SHP77 treated with DMSO at 0.1 percent for 48 hours (cell line): Measurements from ENCODE around the gene SVOP.
"Not testable (repeated sequence)": the region's sequence is repeated elsewhere in the genome, so short reads cannot be mapped to it uniquely, and the experiment has no call there.

ENCODE experiments used
- DNase-seq: peaks from one replicate; lab custom pipeline; 2025; lab: John Stamatoyannopoulos, UW

The SVOP gene, protein sequence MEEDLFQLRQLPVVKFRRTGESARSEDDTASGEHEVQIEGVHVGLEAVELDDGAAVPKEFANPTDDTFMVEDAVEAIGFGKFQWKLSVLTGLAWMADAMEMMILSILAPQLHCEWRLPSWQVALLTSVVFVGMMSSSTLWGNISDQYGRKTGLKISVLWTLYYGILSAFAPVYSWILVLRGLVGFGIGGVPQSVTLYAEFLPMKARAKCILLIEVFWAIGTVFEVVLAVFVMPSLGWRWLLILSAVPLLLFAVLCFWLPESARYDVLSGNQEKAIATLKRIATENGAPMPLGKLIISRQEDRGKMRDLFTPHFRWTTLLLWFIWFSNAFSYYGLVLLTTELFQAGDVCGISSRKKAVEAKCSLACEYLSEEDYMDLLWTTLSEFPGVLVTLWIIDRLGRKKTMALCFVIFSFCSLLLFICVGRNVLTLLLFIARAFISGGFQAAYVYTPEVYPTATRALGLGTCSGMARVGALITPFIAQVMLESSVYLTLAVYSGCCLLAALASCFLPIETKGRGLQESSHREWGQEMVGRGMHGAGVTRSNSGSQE

DNA sequence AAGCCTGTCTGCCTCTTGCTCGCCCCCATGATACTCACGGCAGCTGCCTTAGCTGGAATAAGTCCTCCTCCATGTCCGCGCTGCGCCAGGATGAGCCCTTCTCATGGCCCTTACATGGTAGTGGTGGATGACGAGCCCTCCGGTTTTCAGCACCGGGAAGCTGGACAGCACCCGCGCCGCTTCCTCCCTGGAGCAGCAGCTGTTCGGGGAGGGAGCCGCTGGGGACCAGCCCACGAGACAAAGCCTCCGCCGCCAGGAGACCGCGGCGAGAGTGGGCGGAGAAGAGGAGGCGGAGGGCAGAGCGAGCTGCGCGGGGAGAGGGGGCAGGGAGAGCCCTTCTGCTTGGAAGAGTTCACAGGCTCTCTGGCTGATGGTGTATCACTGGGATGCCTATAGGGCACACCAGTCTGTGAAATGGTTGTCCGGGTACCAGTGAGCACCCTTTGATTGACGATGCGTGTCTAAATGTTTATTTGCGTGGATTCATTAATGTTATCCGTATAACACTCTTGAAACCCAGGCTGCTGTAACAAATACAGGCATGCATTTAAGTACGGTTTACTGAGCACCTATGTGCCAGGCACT lies at the start of gene SVOP:
TSS of gene SVOP (minus strand) at position 273 of the 585 bp plus-strand sequence. CDS start at position 73, 200 bp downstream.
- peak; percentile 72 for DNase-seq

DNA sequence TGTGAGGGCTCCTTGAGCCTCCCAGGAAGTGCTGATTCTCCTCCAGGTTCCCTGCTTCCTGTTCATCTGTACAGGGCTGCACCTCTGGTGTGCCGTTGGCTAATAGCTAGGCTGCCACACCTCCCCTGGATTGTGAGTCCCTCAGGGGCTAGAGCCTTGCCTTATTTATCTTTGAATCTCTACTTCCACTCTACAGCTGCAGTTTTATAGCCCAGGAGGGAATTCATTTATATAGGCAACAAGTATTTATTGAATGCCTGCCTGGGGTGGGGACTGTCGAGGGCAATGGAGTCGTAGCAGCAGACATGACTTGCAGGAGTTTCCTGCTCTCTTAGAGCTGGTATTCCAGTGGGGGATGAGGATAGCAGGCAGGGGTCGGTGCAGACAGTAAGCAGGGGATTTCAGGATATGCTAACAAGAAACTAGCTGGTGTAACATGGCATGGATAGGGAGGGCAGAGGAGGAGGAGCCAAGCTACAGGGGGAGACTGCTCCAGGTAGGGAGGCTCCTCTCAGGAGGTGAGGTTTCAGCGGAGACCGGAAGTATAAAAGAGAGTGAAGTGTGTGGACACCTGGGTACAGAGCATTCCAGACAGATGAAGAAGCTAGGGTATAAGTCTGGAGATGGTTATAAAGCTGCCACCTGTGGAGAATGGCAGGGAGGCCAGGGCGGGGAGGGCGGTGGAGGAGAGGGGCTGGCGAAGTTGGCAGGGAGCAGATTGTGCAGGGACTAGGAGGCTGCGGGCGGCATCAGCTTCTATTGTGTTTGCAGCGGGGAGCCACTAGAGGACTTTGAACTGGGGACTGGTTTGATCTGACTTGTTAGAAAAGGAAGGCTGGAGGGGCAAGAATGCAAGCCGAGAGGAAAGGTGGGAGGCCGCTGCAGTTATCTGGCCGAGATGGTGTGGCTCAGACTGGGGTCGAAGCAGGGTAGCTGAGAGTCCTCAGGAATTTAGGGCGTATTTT lies 48.7 kb upstream of the SVOP start:
- DNase-seq, result no peak

DNA sequence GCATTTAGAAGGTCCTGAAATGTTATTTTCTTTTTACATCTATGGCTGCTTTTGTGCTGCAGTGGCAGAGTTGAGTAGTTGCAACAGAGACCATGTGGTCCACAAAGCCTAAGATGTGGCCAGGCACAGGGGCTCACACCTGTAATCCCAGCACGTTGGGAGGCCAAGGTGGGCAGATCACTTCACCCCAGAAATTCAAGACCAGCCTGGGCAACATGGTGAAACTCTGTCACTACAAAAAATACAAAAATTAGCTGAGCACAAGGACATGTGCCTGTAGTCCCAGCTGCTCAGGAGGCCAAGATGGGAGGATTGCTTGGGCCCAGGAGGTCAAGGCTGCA lies 45.0 kb upstream of the SVOP start:
- no peak for DNase-seq

DNA sequence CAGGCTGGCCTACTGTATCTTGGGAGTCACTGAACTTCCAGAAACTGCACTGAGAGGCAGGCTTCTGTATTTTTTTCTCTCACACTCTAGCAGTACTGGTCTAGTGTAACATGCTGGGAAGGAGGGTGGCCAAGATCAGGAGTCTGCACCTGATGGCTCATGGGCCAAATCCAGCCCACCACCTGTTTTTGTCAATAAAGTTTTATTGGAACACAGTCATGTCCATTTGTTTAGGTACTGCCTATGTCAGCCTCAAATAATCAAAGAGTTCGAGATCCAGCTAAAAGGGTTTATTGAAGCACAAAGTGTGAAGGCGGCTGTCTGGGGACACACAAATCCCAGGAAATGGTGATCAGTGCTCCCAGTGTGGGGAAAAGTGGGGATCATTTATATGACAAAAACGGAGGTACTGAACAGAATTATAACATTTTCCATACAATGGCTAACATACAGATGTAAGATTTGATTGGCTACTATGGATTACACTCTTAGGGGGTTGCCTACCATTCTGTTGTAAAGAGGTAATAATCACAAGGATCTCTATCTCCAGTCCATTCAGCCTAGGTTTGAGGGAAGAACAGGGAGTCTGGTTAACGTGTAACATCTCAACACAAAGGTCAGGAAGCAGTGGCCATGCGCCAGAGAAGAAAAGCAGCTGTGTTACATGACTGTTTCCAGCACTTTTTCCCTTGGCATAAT lies 44.4 kb upstream of the SVOP start:
- no peak for DNase-seq

DNA sequence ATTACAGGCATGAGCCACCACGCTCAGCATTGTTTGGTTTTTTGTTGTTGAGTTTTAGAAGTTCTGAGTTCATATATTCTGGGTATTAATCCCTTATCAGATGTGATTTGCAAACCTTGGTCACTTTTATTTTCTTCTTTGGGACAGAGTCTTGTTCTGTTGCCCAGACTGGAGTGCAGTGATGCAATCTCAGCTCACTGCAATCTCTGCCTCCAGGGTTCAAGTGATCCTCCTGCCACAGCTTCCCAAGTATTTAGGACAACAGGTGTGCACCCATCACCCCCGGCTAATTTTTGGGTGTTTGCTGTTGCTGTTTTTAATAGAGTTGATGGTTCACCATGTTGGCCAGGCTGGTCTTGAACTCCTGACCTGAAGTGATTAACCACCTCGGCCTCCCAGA lies 43.3 kb upstream of the SVOP start:
- DNase-seq, result no peak

DNA sequence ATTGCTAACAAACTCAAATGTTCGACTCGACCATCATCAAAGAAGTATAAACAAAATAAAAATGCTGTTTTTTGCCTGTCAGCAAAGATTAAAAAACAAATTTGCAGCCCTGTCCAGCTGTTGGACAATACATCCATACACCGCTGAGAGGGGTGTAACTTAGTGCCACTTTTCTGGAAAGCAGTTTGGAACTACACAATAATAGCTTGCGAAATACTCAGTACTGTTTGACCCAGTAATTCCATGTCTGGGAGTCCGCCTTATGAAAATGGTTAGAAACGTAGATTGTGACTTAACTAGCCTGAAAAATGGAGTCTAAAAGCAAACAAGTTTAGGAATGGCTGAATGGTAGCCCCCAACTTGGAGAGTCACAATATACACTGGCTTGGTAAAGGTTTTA lies 37.9 kb upstream of the SVOP start:
- DNase-seq, result no peak

DNA sequence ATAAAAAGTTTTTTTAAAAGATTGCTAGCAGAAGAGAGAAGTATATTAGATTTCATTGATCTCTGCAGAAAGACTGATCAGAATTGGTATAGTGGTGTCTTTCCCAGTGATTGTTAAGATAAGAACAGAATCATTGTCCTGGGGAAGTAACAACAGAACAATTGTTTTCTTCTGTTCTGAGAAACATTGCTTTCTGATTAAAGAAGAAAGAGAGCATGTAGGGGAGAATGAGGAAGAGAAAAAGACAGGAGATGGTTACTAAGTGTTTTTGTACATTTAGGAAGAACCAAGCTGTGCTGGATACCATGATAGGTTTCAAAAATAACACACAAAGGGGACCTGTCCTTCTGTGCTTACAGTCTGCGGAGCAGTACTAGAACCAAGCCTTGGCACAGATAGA lies 36.5 kb upstream of the SVOP start:
- DNase-seq, result no peak

DNA sequence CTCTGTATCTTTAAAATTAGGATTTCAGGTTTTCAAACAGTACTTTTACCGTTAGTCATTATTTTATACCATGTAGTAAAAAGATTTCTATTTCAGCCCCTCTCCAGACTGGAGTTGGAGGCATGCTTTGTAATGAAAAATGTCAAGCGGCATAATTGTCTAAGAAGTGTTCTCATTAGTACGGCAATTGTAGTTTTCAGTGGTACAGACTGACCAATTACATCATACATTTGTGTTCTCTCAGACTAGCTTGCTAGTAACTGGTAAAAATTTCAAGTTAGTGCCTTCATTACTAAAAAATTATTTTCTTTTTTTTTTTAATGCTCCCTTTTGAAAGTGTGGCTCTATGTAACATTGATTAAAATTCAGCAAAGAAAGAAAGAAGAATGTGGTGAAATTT lies 36.0 kb upstream of the SVOP start:
- no peak for DNase-seq

DNA sequence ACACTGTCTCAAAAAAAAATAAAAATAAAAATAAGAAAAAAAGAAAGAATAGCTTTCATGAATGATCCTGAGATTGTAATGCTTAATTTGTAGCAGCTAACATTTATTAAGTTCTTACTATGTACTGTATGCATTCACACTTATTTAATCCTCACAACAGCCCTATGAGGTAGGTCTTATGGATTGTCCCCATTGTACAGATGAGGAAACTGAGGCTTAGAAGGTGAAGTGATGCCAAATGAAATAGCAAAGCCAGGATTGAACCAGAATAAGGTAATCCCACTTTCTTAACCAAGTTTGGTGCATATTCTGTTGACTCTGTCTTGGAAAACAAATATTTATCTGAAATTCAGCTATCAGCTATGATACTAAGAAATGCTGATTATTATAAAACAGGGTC lies 33.7 kb upstream of the SVOP start:
- DNase-seq, result no peak

DNA sequence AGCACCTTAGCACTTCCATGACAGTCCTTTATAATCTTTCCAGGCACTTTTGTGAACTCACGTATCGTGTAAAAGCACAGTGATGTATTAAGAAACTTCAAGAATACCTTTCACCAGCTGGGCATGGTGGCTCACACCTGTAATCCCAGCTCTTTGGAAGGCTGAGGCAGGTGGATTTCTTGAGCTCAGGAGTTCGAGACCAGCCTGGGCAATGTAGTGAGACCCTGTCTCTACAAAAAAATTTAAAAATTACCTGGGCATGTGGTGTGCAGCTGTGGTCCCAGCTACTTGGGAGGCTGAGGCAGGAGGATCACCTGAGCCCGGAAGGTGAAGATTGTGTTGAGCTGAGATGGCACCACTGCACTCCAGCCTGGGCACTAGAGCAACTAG lies 33.3 kb upstream of the SVOP start:
- DNase-seq, result not testable (repeated sequence)

DNA sequence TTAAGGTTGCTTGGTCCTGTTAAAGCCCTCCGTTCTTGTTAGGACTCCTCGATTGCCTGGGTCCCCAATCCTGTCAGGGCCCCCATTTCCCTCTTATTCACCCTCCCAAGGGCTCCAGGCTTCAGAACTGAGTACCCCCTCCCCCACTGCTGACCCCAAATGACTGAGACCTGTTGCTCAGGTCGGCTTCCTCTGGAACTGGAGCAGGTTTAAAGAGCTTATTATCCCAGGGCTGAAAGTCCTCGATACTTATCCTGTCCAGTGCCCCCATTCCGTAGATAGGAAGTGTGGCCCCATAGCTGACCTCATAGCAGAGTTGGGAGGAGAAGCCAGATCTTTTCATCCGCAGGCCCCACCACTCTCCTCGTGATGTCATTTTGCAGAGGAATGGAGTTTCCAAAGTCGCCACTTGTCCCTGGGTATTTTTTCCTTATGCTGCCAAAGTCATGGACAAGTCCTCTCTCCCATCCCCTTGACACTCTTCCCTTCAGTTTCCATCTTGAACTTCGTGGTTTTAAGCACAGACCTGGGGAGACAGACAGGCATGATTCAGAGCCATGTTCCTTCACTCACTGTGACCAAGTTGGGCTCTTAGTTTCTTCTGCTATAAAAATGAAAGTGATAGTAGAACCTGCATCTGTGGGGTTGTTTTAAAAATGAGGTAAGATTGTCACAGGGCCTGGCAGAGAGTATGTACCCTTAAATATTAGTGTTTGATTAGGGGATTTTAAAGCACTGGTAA lies 32.7 kb upstream of the SVOP start:
- no peak for DNase-seq

DNA sequence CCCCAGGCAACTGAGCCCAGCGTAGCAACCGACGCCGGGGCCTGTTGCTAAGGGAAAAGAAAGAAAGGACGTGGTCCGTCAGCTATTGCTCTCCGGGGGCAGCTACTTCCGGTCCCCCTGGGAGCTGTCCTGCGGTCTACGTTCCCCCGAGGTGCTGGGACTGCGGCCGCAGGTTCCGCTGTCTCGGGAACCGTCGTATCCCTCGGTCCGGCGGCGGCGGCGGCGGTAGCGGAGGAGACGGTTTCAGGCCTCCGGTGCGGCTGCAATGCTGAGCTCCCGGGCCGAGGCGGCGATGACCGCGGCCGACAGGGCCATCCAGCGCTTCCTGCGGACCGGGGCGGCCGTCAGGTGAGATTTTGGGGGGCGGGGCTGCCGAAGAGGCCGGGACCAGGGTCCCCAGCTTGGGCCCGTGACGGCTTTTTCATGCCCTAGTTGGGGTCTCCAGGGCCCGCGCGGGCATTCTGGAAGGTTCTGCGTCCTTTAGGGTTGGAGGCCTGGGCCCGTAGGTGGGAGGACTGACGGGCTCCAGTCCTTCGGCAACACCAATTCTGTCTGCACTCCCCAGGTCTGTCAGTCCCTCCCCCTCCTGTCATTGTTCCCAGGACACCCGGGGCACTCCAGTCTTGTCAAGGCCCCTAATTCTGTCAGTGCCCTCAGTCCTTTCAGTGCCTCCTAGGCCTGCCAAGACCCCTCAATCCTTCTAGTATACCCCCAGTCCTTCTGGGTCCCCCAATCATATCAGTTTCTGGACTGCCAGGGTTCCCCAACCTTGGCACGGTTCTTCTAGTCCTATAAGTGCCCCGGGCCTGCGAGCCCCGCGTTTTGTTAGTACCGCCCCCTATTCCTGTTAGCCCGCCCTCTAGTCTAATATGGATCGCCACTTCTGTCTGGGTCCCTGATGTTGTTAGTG lies 31.8 kb upstream of the SVOP start, which contains the start of gene USP30:
TSS of gene USP30 (plus strand) at position 163 of the 910 bp plus-strand sequence. CDS start at position 266, 103 bp downstream.
- peak; percentile 66 for DNase-seq

DNA sequence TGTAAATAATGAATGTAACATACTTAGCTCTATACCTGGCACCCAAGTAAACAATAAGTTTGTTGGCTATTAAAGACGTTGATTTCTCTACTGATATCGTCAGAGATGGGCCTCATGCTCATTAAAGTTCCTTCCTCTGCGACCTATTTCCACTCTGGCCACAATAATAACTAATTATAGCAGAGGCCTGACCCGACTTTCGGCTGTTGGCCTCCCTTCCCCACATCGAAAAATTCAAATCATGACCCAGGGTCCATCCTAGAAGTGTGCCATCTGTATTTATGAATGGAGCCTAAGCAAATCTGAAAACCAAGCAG lies 31.2 kb upstream of the SVOP start:
- DNase-seq, result no peak

DNA sequence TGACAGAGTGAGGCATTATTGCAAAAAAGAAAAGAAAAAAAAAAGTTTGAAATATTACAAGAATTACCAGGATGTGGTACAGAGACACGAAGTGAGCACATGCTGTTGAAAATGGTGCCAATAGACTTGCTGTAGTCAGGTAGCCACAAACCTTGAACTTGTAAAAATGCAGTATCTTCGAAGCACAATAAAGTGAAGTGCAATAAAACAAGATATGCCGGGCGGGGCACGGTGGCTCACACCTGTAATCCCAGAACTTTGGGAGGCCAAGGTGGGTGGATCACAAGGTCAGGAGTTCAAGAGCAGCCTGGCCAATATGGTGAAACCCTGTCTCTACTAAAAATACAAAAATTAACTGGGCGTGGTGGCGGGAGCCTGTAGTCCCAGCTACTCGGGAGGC lies 28.9 kb upstream of the SVOP start:
- not testable (repeated sequence) for DNase-seq

DNA sequence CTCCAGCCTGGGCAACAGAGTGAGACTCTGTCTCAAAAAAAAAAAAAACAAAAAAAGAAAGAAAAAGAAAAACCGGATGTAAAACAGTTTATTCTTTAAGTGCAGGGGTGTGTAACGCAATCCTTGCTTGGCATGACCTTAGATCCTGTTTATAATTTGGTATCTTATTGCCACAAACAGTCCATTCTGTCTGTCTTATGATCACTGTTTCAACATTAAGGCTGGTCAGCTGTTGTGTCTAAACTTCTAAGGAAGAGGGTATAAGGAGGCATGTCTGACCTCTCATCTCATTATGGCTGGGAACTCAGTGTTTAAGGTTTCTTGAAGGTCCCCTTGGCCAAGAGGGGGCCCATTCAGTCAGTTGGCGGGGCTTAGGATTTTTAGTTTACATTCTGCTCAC lies 27.8 kb upstream of the SVOP start:
- DNase-seq, result not testable (repeated sequence)

DNA sequence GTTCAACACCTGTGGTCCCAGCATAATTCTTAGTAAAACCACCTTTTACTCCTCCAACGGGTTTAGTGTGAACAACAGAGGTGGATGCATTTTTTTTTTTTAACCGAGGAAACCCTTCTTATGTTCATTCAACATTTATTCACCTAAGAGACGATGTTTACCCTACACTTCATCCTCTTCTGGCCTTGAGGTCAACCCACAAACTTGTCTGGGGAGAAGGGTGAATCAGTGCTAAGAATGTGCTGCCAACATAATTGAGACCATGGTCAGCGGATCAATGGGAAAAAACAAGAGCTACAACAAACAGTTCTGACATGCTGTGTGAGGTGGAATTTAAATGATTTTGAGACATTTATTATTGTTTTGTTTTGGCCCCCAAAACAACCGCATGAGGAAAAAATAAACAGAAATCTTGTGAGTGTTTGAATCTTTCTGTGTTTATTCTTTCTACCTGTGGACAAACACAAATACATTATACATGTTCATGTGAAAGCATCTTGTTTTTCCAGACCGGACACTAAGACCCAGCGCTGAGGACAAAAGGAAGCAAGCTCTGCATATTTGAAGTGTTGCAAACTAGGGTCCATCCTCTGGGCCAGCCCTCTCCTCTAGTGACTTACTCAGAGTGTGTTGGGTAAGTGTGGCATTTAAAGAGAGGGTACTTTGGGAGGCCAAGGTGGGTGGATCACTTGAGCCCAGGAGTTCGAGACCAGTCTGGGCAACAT lies 26.4 kb upstream of the SVOP start:
- no peak for DNase-seq

DNA sequence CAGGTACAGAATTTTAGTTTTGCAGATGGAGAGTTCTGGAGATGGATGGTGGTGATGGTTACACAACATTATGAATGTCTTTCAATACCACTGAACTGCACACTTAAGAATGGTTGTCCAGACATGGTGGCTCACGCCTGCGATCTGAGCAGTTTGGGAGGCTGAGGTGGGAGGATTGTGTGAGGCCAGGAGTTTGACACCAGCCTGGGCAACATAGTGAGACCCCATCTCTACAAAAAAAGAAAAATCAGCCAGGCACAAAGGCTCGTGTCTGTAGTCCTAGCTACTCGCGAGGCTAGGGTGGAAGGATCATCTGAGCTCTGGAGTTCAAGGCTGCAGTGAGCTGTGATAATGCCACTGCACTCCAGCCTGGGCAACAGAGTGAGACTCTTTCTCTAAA lies 23.4 kb upstream of the SVOP start:
- DNase-seq, result no peak

DNA sequence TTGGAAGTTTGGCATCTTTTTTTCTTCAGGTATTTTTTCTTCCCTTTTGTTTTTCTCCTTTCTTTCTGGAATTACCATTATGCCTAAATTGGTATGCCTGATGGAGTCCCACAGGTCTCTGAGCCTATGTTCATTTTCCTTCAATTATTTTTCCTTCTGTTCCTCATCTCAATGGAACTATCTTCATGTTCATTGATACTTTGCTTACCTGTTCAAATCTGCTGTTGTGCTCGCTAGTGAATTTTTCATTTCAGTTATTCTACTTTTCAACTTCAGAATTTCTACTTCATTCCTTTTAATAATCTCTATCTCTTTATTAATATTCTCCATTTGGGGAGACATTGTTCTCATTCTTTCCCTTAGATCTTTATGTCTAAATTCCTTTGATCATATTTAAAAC lies 16.1 kb upstream of the SVOP start:
- no peak for DNase-seq
